ENCODE data around the gene BACE2.

The BACE2 gene

DNA sequence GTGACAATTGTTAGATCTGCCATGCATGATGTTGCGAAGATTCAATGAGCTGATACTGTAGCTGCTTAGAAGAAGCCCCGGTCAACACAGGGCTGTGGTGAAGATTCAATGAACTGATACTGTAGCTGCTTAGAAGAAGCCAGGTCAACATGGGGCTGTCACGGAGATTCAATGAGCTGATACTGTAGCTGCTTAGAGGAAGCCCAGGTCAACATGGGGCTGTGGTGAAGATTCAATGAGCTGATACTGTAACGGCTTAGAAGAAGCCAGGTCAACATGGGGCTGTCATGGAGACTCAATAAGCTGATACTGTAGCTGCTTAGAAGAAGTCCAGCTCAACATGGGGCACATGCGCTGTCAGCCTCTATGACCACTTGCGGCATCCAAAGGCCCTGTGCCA lies 18.8 kb upstream of the BACE2 start:
- ATAC-seq, result no peak

DNA sequence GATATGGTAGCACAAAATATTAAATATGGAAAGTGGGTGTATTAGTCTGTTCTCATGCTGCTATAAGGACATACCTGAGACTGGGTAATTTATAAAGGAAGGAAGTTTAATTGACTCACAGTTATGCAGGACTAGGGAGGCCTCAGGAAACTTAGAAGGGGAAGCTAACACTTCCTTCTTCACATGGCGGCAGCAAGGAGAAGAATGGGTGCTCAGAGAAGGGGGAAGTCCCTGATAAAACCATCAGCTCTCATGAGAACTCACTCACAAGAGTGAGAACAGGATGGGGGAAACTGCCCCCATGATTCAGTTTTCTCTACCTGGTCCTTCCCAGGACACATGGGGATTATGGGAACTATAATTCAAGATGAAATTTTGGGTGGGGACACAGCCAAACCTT lies 15.8 kb upstream of the BACE2 start:
- no peak for ATAC-seq
- TF ChIP-seq, protein P1, sequence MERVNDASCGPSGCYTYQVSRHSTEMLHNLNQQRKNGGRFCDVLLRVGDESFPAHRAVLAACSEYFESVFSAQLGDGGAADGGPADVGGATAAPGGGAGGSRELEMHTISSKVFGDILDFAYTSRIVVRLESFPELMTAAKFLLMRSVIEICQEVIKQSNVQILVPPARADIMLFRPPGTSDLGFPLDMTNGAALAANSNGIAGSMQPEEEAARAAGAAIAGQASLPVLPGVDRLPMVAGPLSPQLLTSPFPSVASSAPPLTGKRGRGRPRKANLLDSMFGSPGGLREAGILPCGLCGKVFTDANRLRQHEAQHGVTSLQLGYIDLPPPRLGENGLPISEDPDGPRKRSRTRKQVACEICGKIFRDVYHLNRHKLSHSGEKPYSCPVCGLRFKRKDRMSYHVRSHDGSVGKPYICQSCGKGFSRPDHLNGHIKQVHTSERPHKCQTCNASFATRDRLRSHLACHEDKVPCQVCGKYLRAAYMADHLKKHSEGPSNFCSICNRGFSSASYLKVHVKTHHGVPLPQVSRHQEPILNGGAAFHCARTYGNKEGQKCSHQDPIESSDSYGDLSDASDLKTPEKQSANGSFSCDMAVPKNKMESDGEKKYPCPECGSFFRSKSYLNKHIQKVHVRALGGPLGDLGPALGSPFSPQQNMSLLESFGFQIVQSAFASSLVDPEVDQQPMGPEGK (CRISPR knock-in tag; IDR thresholded peaks at IDR 0.05; ENCODE audit: borderline replicate concordance), result no peak
- TF ChIP-seq BACH2 (CRISPR knock-in tag; IDR thresholded peaks at IDR 0.05; ENCODE audit: borderline replicate concordance) (no peak), CSDC2 (CRISPR knock-in tag; IDR thresholded peaks at IDR 0.05) (no peak), OSR1 (CRISPR knock-in tag; IDR thresholded peaks at IDR 0.05) (no peak), PPARA (CRISPR knock-in tag; IDR thresholded peaks at IDR 0.05; ENCODE audit: borderline replicate concordance) (no peak), ARNTL (CRISPR knock-in tag; IDR thresholded peaks at IDR 0.05; ENCODE audit: borderline replicate concordance, low read depth) (no peak), TCF4 (CRISPR knock-in tag; IDR thresholded peaks at IDR 0.05; ENCODE audit: borderline replicate concordance) (no peak), ZFP3 (CRISPR knock-in tag; IDR thresholded peaks at IDR 0.05) (no peak), ZNF565 (CRISPR knock-in tag; conservative IDR thresholded peaks at IDR 0.05; ENCODE audit: low read depth) (no peak), ZNF8 (CRISPR knock-in tag; IDR thresholded peaks at IDR 0.05) (no peak), ZNF70 (CRISPR knock-in tag; IDR thresholded peaks at IDR 0.05) (no peak), ESRRG (CRISPR knock-in tag; IDR thresholded peaks at IDR 0.05) (no peak), ISL1 (CRISPR knock-in tag; IDR thresholded peaks at IDR 0.05) (no peak), TOX (CRISPR knock-in tag; IDR thresholded peaks at IDR 0.05; ENCODE audit: borderline replicate concordance) (no peak), ZC3H10 (CRISPR knock-in tag; IDR thresholded peaks at IDR 0.05) (no peak)
- TF ChIP-seq, protein P2, sequence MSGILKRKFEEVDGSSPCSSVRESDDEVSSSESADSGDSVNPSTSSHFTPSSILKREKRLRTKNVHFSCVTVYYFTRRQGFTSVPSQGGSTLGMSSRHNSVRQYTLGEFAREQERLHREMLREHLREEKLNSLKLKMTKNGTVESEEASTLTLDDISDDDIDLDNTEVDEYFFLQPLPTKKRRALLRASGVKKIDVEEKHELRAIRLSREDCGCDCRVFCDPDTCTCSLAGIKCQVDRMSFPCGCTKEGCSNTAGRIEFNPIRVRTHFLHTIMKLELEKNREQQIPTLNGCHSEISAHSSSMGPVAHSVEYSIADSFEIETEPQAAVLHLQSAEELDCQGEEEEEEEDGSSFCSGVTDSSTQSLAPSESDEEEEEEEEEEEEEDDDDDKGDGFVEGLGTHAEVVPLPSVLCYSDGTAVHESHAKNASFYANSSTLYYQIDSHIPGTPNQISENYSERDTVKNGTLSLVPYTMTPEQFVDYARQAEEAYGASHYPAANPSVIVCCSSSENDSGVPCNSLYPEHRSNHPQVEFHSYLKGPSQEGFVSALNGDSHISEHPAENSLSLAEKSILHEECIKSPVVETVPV (CRISPR knock-in tag; IDR thresholded peaks at IDR 0.05), result no peak
- TF ChIP-seq, protein P3, sequence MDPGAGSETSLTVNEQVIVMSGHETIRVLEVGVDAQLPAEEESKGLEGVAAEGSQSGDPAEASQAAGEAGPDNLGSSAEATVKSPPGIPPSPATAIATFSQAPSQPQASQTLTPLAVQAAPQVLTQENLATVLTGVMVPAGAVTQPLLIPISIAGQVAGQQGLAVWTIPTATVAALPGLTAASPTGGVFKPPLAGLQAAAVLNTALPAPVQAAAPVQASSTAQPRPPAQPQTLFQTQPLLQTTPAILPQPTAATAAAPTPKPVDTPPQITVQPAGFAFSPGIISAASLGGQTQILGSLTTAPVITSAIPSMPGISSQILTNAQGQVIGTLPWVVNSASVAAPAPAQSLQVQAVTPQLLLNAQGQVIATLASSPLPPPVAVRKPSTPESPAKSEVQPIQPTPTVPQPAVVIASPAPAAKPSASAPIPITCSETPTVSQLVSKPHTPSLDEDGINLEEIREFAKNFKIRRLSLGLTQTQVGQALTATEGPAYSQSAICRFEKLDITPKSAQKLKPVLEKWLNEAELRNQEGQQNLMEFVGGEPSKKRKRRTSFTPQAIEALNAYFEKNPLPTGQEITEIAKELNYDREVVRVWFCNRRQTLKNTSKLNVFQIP (CRISPR knock-in tag; IDR thresholded peaks at IDR 0.05; ENCODE audit: borderline replicate concordance, low read depth), result no peak
- TF ChIP-seq, protein P4, sequence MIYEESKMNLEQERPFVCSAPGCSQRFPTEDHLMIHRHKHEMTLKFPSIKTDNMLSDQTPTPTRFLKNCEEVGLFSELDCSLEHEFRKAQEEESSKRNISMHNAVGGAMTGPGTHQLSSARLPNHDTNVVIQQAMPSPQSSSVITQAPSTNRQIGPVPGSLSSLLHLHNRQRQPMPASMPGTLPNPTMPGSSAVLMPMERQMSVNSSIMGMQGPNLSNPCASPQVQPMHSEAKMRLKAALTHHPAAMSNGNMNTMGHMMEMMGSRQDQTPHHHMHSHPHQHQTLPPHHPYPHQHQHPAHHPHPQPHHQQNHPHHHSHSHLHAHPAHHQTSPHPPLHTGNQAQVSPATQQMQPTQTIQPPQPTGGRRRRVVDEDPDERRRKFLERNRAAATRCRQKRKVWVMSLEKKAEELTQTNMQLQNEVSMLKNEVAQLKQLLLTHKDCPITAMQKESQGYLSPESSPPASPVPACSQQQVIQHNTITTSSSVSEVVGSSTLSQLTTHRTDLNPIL (CRISPR knock-in tag; IDR thresholded peaks at IDR 0.05; ENCODE audit: low read depth), result no peak

More for the DNA sequence above, 18.8 kb upstream of the BACE2 start:
- TF ChIP-seq ZNF8 (CRISPR knock-in tag; IDR thresholded peaks at IDR 0.05) (no peak), ZNF70 (CRISPR knock-in tag; IDR thresholded peaks at IDR 0.05) (no peak), ZFP30 (CRISPR knock-in tag; IDR thresholded peaks at IDR 0.05) (no peak), ZC3H10 (CRISPR knock-in tag; IDR thresholded peaks at IDR 0.05) (no peak), RARB (CRISPR knock-in tag; IDR thresholded peaks at IDR 0.05) (no peak), GLIS3 (CRISPR knock-in tag; IDR thresholded peaks at IDR 0.05) (no peak), TCF4 (CRISPR knock-in tag; IDR thresholded peaks at IDR 0.05; ENCODE audit: borderline replicate concordance) (no peak), ZFP3 (CRISPR knock-in tag; IDR thresholded peaks at IDR 0.05) (no peak), CSDC2 (CRISPR knock-in tag; IDR thresholded peaks at IDR 0.05) (no peak)
- TF ChIP-seq, protein P3 (CRISPR knock-in tag; IDR thresholded peaks at IDR 0.05; ENCODE audit: borderline replicate concordance, low read depth), result no peak
- TF ChIP-seq, protein P1 (CRISPR knock-in tag; IDR thresholded peaks at IDR 0.05; ENCODE audit: borderline replicate concordance), result no peak
- TF ChIP-seq, protein P5, sequence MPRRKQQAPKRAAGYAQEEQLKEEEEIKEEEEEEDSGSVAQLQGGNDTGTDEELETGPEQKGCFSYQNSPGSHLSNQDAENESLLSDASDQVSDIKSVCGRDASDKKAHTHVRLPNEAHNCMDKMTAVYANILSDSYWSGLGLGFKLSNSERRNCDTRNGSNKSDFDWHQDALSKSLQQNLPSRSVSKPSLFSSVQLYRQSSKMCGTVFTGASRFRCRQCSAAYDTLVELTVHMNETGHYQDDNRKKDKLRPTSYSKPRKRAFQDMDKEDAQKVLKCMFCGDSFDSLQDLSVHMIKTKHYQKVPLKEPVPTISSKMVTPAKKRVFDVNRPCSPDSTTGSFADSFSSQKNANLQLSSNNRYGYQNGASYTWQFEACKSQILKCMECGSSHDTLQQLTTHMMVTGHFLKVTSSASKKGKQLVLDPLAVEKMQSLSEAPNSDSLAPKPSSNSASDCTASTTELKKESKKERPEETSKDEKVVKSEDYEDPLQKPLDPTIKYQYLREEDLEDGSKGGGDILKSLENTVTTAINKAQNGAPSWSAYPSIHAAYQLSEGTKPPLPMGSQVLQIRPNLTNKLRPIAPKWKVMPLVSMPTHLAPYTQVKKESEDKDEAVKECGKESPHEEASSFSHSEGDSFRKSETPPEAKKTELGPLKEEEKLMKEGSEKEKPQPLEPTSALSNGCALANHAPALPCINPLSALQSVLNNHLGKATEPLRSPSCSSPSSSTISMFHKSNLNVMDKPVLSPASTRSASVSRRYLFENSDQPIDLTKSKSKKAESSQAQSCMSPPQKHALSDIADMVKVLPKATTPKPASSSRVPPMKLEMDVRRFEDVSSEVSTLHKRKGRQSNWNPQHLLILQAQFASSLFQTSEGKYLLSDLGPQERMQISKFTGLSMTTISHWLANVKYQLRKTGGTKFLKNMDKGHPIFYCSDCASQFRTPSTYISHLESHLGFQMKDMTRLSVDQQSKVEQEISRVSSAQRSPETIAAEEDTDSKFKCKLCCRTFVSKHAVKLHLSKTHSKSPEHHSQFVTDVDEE (CRISPR knock-in tag; IDR thresholded peaks at IDR 0.05), result no peak
- TF ChIP-seq, protein P2 (CRISPR knock-in tag; IDR thresholded peaks at IDR 0.05), result no peak

Data from SK-N-SH treated with all-trans-retinoic acid at 6 μM for 48 hours (cell line).